AG10803 (cell line): ENCODE measurements around the gene DUSP5.
"Not testable (repeated sequence)": the region's sequence is repeated elsewhere in the genome, so short reads cannot be mapped to it uniquely, and the experiment has no call there.

Experiments
- DNase-seq: peaks from one replicate; pipeline ENCODE4 v3.0.0; 2010; ENCODE audit warnings: low read depth
- H3K4me3 ChIP-seq: 2 replicates; pipeline ENCODE4 v1.5.1; 2011; ENCODE audit warnings: mild to moderate bottlenecking, low read length, control low read depth
- CTCF ChIP-seq: conservative IDR thresholded peaks from 2 replicates; pipeline ENCODE4 v1.5.1; 2011; ENCODE audit warnings: mild to moderate bottlenecking, low read length, control low read depth, inconsistent platforms

The DUSP5 gene

DNA sequence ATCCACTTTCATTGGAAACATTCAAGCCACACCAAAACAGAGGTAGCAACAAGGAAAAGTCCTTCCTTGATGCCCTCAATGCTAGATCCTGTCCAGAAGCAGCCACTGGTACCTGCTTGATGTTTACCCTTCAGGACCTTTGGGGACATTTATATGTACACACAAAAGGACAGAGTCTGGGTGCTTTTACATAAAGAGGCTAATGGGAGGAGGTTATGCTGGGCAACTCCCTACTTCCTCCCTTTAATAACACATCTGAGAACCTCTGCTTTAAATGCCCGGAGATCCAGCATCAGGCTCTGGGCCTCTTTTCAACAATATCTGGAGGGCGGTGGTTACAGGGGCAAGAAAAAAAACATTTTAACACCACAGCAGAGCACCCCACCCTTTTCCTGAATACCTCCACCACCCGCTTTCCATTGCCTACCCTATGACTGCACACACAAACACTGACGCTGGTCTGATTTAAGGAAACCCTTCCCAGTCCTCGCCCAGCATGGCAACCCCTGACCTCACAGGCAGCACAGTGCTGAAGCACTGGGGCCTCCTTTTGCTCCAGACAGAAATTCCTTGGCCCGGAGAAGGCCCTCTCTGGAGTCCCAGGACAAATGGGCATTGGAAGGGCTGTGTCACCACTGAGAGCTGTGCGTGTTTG lies 39.3 kb upstream of the DUSP5 start:
- DNase-seq: no peak
- TF ChIP-seq CTCF: no peak
- no peak overlapping the region for H3K4me3 ChIP-seq

GRCh38 chr10:110459600-110459999 lies 38.1 kb upstream of the DUSP5 start:
- no peak for TF ChIP-seq CTCF
- H3K4me3 ChIP-seq: no peak overlapping the region
- no peak for DNase-seq

GRCh38 chr10:110460111-110460809 lies 37.4 kb upstream of the DUSP5 start:
- DNase-seq: no peak
- no peak overlapping the region for H3K4me3 ChIP-seq
- no peak for TF ChIP-seq CTCF

DNA sequence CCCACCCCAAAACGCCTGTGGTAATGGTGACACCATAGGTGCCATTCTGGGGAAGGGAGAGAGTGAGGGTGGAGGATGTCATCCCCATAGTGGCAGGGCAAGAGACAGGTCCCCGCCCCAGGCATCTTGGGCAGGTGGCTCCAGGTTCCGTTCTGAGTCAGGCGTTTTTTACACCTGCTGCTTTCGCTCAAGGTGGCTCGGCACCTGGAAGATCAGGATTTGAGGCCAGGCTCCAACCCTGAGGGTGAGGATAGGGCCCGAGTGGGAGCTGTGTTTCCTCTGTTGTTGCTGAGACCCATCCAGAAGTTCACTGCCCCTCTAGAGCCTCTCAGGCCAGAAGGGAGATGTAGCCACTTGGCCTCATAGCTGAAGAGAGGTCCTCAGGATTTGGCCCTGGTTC lies 36.6 kb upstream of the DUSP5 start:
- H3K4me3 ChIP-seq: no peak overlapping the region
- no peak for DNase-seq
- no peak for TF ChIP-seq CTCF

DNA sequence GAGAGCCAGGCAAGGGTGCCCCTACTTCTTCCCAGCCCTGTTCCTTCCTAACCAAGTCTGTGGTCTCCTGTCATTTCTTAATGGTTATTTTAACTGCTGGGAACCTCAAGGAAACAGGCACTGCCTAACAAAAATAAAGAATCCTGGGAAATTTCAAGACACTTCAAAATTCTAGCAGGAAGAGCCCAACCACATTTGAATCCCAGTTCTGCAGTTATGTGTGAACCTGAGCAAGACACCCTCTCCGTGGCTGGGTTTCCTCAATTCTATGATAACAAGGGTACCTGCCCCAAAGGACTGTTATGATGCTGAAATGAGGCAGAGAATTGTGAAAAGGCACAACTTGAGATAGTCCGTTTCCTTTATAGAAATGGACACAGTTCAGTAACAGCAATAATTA lies 36.2 kb upstream of the DUSP5 start:
- no peak for TF ChIP-seq CTCF
- H3K4me3 ChIP-seq: no peak overlapping the region
- no peak for DNase-seq

- H3K4me3 ChIP-seq: no peak overlapping the region
- no peak for TF ChIP-seq CTCF
Measured at GRCh38 chr10:110462166-110463095, 35.3 kb upstream of the DUSP5 start.

GRCh38 chr10:110468258-110468657 lies 29.4 kb upstream of the DUSP5 start:
- not testable (repeated sequence) for DNase-seq, H3K4me3 ChIP-seq

More at GRCh38 chr10:110462166-110463095, 35.3 kb upstream of the DUSP5 start:
- no peak for DNase-seq

DNA sequence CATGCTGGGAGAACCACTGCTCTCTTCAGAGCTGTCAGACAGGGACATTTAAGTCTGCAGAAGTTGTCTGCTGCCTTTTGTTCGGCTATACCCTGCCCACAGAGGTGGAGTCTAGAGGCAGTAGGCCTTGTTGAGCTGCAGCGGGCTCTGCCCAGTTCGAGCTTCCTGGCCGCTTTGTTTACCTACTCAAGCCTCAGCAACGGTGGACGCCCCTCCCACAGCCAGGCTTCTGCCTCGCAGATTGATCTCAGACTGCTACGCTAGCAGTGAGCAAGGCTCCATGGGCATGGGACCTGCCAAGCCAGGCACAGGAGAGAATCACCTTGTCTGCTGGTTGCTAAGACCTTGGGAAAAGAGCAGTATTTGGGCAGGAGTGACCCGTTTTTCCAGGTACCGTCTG lies 27.2 kb upstream of the DUSP5 start:
- DNase-seq, H3K4me3 ChIP-seq: not testable (repeated sequence)
